ACHN (cell line): ENCODE measurements around the gene ZYG11A.
"Not testable (repeated sequence)": the region's sequence is repeated elsewhere in the genome, so short reads cannot be mapped to it uniquely, and the experiment has no call there.

Experiments
- DNase-seq: peaks from one replicate; pipeline ENCODE4 v3.0.0-alpha.2; 2015
- in situ Hi-C: cut with HindIII; loops from 2 replicates; pipeline ENCODE4 v1.10.0; 2017; ENCODE audit warnings: low sequenced_read_pairs, low pct_ligation_motif_present, low pct_unique_long_range_greater_than_20kb

ZYG11A gene

GRCh38 chr1:52867087-52867863 is 24.7 kb downstream of the ZYG11A start:
- in situ Hi-C loops, result no loop called here
- DNase-seq, result no peak

- not testable (repeated sequence) for DNase-seq
These were observed 27.2 kb downstream of the ZYG11A start for GRCh38 chr1:52869727-52870126.

GRCh38 chr1:52876843-52877242 is 34.3 kb downstream of the ZYG11A start:
- DNase-seq, result no peak
- in situ Hi-C loops, result no loop called here

More at GRCh38 chr1:52869727-52870126, 27.2 kb downstream of the ZYG11A start:
- in situ Hi-C loops, result not testable (repeated sequence)

- no peak for DNase-seq
- in situ Hi-C loops, result no loop called here
These were observed 35.0 kb downstream of the ZYG11A start for GRCh38 chr1:52877554-52877953.

GRCh38 chr1:52880206-52880605 is 37.6 kb downstream of the ZYG11A start:
- in situ Hi-C loops, result no loop called here
- no peak for DNase-seq

- in situ Hi-C loops, result no loop called here
- no peak for DNase-seq
These were observed 44.9 kb downstream of the ZYG11A start for GRCh38 chr1:52887483-52887882.

DNA sequence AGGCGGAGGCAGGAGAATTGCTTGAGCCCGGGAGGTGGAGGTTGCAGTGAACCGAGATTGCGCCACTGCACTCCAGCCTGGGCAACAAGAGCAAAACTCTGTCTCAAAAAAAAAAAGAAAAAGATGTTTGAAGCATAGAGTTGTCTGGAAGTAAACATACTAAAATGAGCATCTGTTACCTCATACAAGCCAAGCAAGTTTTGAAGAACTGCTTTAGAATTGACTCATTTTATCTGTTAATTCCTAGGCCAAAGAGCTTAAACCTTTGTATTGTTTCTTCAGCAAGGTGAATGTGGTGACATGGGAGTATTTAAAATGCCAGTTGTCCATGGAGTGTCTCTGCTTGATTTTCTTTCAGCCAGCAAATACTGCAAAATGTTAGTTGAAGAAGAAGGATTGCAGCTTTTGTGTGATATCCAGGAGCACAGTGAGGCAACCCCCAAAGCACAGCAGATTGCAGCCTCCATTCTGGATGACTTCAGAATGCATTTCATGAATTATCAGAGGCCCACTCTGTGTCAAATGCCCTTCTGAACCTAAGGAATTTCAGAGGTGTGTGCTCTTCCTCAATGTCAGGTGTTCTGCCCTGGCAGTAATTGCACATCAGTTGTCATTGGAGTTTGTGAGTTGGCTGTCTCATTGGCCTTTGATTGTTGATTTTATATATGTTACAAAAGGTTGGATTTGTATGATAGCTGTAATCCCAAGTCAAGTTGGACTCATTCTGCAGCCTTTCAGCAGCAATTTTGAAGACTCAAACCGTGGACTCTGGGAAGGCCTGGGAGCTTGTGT is 50.1 kb downstream of the ZYG11A start:
- no peak for DNase-seq
- in situ Hi-C loops, result no loop called here

DNA sequence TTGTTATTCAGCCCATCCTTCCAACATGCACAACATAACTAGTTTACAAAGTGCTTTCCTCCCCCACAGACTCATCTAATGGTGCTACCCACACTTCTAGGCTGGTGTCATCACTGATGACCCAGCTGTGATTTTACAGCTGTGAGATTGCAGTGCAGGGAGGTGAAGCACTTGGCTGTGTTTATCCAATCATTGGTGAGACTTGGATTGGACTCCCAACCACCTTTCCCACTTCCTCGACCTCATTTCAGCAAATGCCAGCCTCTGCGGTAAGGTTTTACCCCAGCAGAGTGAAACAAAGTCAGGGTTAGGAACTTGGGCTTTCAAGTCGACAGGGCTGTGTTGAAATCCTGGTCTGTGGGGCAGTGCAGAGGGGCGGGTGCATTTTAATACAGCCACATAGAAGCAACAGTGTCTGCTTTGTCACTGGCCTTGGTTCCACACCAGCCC is 56.9 kb downstream of the ZYG11A start:
- in situ Hi-C loops, result no loop called here
- DNase-seq, result no peak

DNA sequence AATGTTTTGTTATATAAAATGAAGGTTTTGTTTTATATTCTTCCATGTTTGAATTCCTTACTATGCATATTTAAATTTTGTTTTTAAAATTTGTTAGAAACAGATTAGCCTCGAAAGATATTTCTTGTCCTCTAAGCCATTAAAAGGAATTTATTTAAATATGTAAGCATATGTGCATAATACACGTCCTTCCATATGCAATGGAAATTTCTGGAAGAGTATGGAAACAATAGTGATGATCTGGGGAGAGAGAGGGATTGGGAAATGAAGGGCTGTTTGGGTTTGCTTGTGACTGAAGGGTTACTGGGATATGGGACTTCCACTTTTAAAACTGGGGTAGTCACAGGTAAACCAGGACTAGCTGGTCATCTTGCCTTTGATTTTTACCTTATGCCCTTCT is 57.8 kb downstream of the ZYG11A start:
- in situ Hi-C loops, result no loop called here
- DNase-seq, result no peak

GRCh38 chr1:52901384-52901783 is 58.8 kb downstream of the ZYG11A start:
- no peak for DNase-seq
- in situ Hi-C loops, result no loop called here

DNA sequence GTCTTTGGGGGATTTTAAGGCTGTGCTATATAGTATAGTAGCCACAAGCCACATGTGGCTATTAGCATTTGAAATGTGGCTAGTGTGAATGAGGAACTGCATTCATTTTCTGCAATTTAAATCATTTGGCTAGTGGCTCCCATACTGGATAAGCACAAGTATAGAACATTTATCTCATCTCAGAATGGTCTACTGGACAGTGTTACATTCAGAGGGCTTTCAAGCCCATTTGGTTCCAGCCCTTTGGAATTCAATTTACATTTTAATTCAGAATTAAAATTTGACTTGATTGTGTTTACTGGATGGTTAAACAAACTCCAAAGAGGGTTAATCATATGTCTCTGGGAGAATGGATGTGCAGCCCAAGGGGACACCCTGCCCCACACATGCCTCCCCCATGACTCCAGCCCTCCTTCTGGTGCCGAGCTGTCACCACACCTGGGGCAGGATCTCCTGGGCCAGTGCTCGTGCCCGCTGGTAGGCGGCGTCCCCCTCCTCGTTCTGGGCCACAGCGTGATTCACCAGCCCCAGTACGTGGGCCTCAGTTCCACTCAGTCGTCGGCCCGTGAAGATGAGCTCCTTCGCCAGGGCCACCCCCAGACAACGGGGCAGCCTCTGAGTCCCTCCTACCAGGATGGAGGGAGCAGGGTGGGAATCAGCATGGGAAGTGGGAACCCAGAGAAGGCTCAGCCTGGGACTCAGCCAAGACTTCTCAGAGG is 61.8 kb downstream of the ZYG11A start:
- in situ Hi-C loops, result no loop called here
- no peak for DNase-seq

DNA sequence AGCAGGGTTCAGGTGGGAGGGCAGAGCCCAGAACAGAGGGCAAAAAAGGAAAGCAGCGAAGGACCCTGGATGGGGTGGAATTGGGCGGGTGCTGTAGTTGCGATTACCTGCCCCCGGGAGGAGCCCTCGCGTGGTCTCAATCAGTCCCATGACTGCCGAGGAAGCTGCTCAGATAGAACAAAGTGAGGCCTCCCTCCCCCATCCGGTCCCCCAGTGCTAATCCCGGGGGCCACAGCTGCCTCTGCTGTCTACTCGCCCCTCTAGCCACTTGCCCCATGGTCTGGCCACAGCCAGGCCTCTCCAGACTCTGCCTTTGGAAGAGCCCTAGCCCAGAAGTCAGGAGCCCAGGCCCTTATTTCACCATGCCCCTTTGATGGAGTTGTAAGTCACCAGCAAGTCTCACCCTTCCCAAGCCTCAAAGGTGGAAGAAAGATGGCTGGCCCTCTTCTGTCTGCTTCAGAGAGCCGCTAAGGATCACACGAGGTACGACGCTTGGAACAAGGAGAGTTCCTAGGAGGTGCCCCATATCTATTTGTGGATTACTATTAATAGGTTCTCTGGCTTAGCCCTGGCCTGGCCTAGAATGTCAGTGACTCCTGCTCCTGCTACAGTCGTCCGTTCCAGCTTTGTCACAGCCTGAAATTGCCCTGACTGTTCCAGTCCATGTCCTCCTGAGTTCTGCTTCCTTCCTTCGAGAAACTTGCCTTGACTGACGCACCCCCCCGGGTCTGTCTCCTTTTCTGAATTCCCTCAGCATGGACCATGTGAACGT is 62.6 kb downstream of the ZYG11A start:
- DNase-seq, result peak; percentile 35
- in situ Hi-C loops, result no loop called here

- in situ Hi-C loops, result no loop called here
- DNase-seq, result no peak
These were observed 63.6 kb downstream of the ZYG11A start for GRCh38 chr1:52906135-52906603.

- in situ Hi-C loops, result no loop called here
- DNase-seq, result no peak
These were observed 64.7 kb downstream of the ZYG11A start for GRCh38 chr1:52907068-52907811.

DNA sequence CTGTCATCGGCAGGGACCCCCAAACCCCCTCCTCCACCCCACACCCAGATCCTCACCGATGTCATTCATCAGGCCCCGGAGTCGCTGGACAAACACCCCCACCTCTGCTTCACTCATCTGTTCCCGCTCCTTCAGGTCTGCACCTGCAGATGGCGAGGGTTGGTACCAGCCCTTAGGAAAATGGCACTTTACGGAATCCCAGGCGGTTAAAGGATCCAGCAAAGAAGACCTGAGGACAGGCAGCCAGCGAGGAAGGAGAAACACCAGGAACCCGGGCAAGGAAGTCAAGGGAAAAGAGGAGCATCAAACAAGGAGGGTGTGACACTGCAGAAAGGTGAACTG is 65.2 kb downstream of the ZYG11A start:
- in situ Hi-C loops, result no loop called here
- no peak for DNase-seq

GRCh38 chr1:52911541-52911940 is 69.0 kb downstream of the ZYG11A start:
- DNase-seq, result no peak
- in situ Hi-C loops, result no loop called here

DNA sequence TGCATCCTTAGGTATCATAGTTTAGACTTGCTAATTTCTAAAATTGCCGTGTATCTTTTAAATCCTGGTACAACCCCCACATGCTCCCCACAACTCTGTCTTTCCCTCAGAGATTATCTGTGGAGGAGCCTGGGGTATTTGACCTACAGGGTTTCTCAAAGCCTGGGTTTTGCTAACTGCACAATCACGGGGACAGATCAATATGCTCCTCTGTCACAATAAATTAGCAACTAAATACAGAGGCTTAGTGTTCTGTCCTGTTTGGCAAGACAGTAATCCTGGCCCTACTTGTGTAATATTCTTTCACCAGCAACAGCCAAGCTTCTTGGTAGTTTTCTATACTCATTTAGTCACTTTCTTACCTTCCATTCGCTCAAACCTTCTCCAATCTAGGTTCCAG is 70.5 kb downstream of the ZYG11A start:
- in situ Hi-C loops, result no loop called here
- no peak for DNase-seq

DNA sequence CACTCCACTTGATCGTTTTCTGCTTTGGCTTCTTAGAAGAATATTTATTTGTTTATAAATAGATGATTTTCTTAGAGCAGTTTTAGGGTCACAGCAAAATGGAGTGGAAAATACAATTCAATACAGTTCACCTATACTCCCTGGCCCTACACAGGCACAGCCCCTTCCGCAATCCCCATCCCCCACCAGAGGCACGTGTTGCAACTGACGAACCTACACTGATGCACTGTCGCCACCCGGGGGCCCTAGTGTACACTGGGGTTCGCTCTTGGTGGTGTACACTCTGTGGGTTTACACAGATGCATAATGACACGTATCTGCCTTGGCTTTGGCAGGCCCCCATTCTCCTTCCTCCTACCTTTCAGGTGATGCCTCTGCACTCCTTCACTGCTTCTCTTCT is 71.0 kb downstream of the ZYG11A start:
- in situ Hi-C loops, result no loop called here

More for the DNA sequence above, 71.0 kb downstream of the ZYG11A start:
- DNase-seq, result no peak
